IMR-90 (cell line): ENCODE results near the gene MTMR11. TPM values are rescaled to one million over a fixed set of nuclear protein-coding genes. Genes with fewer than 3 reads are reported as not detected.

Source experiments
- ATAC-seq: fragments of 200-7000 bp; cut with Tn5 transposase; 2 replicates; pipeline ENCODE4 v1.9.1; 2020; ENCODE audit warnings: low read depth, mild to moderate bottlenecking, moderate library complexity
- BruUV-seq: library from RNA; stranded (reverse); fragments of 400-500 nt; replicated peaks from 2 replicates; lab custom pipeline; 2021; lab: Mats Ljungman, UMichigan
- CTCF ChIA-PET: fragments of 300-600 bp; formaldehyde crosslinking; extraction: SDS; loops from one replicate; lab custom pipeline; 2021; ENCODE audit warnings: antibody characterized with exemption; lab: Yijun Ruan, JAX
- POLR2A ChIA-PET: fragments of 300-600 bp; sonication (Branson Sonifier 250); formaldehyde crosslinking; loops from one replicate; lab custom pipeline; 2022; ENCODE audit warnings: antibody characterized with exemption; ENCODE audit not compliant: unreplicated experiment; lab: Charles Lee
- DNase-seq: peaks from one replicate; pipeline ENCODE4 v3.0.0; 2013
- H2AFZ ChIP-seq: replicated peaks from 2 replicates; pipeline ENCODE3; 2013; ENCODE audit warnings: low read length, mild to moderate bottlenecking; ENCODE audit not compliant: poor library complexity
- H2AK5ac ChIP-seq: 2 replicates; pipeline ENCODE4 v1.6.1; 2013; ENCODE audit warnings: low read depth, low read length, inconsistent platforms
- H2AK9ac ChIP-seq: replicated peaks from 2 replicates; pipeline ENCODE3; 2013; ENCODE audit warnings: mild to moderate bottlenecking, low read depth, low read length, moderate library complexity; ENCODE audit not compliant: poor library complexity
- H2BK120ac ChIP-seq: 2 replicates; pipeline ENCODE4 v1.6.1; 2013; ENCODE audit warnings: low read depth, low read length, inconsistent platforms
- H2BK15ac ChIP-seq: 3 replicates; pipeline ENCODE4 v1.6.1; 2013; ENCODE audit warnings: low read depth, low read length, inconsistent platforms
- H2BK20ac ChIP-seq: 2 replicates; pipeline ENCODE4 v1.6.1; 2013; ENCODE audit warnings: low read depth, mild to moderate bottlenecking, inconsistent platforms, low read length, moderate library complexity
- H2BK5ac ChIP-seq: 2 replicates; pipeline ENCODE4 v1.6.1; 2013; ENCODE audit warnings: mild to moderate bottlenecking, low read depth, low read length, inconsistent platforms; ENCODE audit not compliant: poor library complexity, severe bottlenecking
- H3K14ac ChIP-seq: replicated peaks from 2 replicates; pipeline ENCODE4 v1.6.1; 2013; ENCODE audit warnings: low read depth, low read length, inconsistent platforms
- H3K18ac ChIP-seq: 2 replicates; pipeline ENCODE4 v1.6.1; 2013; ENCODE audit warnings: low read depth, low read length, control low read depth
- H3K23ac ChIP-seq: 2 replicates; pipeline ENCODE4 v1.6.1; 2013; ENCODE audit warnings: low read depth, low read length, inconsistent platforms
- H3K27ac ChIP-seq: 2 replicates; pipeline ENCODE4 v1.5.1; 2013; ENCODE audit warnings: mild to moderate bottlenecking, control low read depth, low read length; ENCODE audit not compliant: insufficient read depth
- H3K27me3 ChIP-seq: 2 replicates; pipeline ENCODE4 v1.6.1; 2013; ENCODE audit warnings: low read length; ENCODE audit not compliant: control insufficient read depth, insufficient read depth
- H3K36me3 ChIP-seq: 2 replicates; pipeline ENCODE4 v1.6.1; 2013; ENCODE audit warnings: low read length, mixed read lengths; ENCODE audit not compliant: control insufficient read depth, insufficient read depth
- H3K4ac ChIP-seq: 2 replicates; pipeline ENCODE4 v1.6.1; 2013; ENCODE audit warnings: low read depth, low read length, inconsistent platforms
- H3K4me1 ChIP-seq: 2 replicates; pipeline ENCODE4 v1.6.1; 2013; ENCODE audit warnings: low read length, mixed read lengths; ENCODE audit not compliant: control insufficient read depth, insufficient read depth
- H3K4me2 ChIP-seq: 2 replicates; pipeline ENCODE4 v1.6.1; 2013; ENCODE audit warnings: low read depth, mild to moderate bottlenecking, control low read depth, low read length, moderate library complexity
- H3K4me3 ChIP-seq: 2 replicates; pipeline ENCODE4 v1.5.1; 2013; ENCODE audit warnings: low read depth, mild to moderate bottlenecking, control low read depth, low read length, moderate library complexity; ENCODE audit not compliant: insufficient read depth
- H3K56ac ChIP-seq: 2 replicates; pipeline ENCODE4 v1.6.1; 2013; ENCODE audit warnings: low read length, inconsistent platforms; ENCODE audit not compliant: insufficient read depth; ENCODE audit errors: extremely low read depth
- H3K79me1 ChIP-seq, 2 experiments: 2 replicates each; pipeline ENCODE4 v1.6.1; 2013; ENCODE audit warnings: low read length in 2 of 2, inconsistent platforms in 1 of 2, low read depth in 1 of 2
- H3K9ac ChIP-seq: 2 replicates; pipeline ENCODE4 v1.6.1; 2013; ENCODE audit warnings: low read depth, low read length, control low read depth
- H3K9me1 ChIP-seq: 2 replicates; pipeline ENCODE4 v1.6.1; 2013; ENCODE audit warnings: low read length, inconsistent platforms; ENCODE audit not compliant: insufficient read depth
- H3K9me3 ChIP-seq: 2 replicates; pipeline ENCODE4 v1.6.1; 2013; ENCODE audit warnings: low read length; ENCODE audit not compliant: control insufficient read depth, insufficient read depth
- H4K20me1 ChIP-seq: 2 replicates; pipeline ENCODE4 v1.6.1; 2013; ENCODE audit warnings: low read length, inconsistent platforms; ENCODE audit not compliant: insufficient read depth
- H4K5ac ChIP-seq: 2 replicates; pipeline ENCODE4 v1.6.1; 2013; ENCODE audit warnings: mild to moderate bottlenecking, low read depth, low read length, control low read depth
- H4K8ac ChIP-seq, 2 experiments: 2 replicates each; pipeline ENCODE4 v1.6.1; 2013; ENCODE audit warnings: low read depth in 2 of 2, low read length in 2 of 2, control low read depth in 1 of 2, inconsistent platforms in 1 of 2
- H4K91ac ChIP-seq: 2 replicates; pipeline ENCODE4 v1.6.1; 2013; ENCODE audit warnings: low read depth, low read length, inconsistent platforms; ENCODE audit not compliant: insufficient read depth
- BHLHE40 ChIP-seq: fragments of 150-350 bp; IDR thresholded peaks from 2 replicates; pipeline ENCODE4 v1.6.1; 2016; ENCODE audit warnings: mild to moderate bottlenecking, low read depth, low read length
- MAZ ChIP-seq: IDR thresholded peaks from 2 replicates; pipeline ENCODE4 v1.6.1; 2012; ENCODE audit warnings: low read depth, mild to moderate bottlenecking, low read length, improper control_type of control experiment, moderate library complexity, borderline replicate concordance
- WGBS, 2 experiments: methylation state at CpG; one replicate each; pipeline versions ENCODE4 v1.1.5 to v1.1.7; 2013; ENCODE audit warnings: missing lambda C conversion rate in 2 of 2; ENCODE audit not compliant: insufficient read length in 1 of 2; ENCODE audit errors: extremely low coverage in 2 of 2; 5-methylcytosine and 5-hydroxymethylcytosine counted together
- dilution Hi-C: fragments of 300-500 bp; cut with HindIII; formaldehyde crosslinking; loops from one replicate; pipeline ENCODE4 v1.14.3; 2018; ENCODE audit warnings: low sequenced_read_pairs; ENCODE audit not compliant: unreplicated experiment
- in situ Hi-C: fragments of 300-500 bp; cut with MboI; formaldehyde crosslinking; loops from 3 replicates; pipeline ENCODE4 v1.14.3; 2019; ENCODE audit warnings: low sequenced_read_pairs, inconsistent platforms, mixed read lengths
- intact Hi-C: fragments of 100-400 bp; cut with micrococcal nuclease; formaldehyde crosslinking; loops from 2 replicates; pipeline ENCODE4 v1.10.0; 2022
- polyA plus RNA-seq, 3 experiments: library from polyadenylated mRNA; depleted of rRNA; stranded (reverse); fragments of >200 nt; gene quantifications; 2 replicates each; pipeline ENCODE4 v1.2.3, GENCODE V29; 2012; ENCODE audit warnings: low replicate concordance in 1 of 3
- total RNA-seq: library from RNA; depleted of rRNA; stranded (reverse); fragments of >200 nt; gene quantifications from 2 replicates; pipeline ENCODE4 v1.2.3, GENCODE V29; 2012
- TF ChIP-seq, protein P1 (sequence below): fragments of 150-350 bp; IDR thresholded peaks from 2 replicates; pipeline ENCODE4 v1.6.1; 2017; ENCODE audit warnings: mild to moderate bottlenecking, antibody characterized with exemption, low read length, low read depth

Gene MTMR11
- total and polyA plus RNA-seq, 2 of the 4 experiments (the other 2 are of a cell fraction): 2.0 to 14.6 TPM

GRCh38 chr1:149917571-149918144 lies 19.0 kb downstream of the MTMR11 start, which contains the start of gene SV2A:
SV2A (minus strand) TSS chr1:149917844; CDS start chr1:149913840, 4,004 bp downstream.
- TF ChIP-seq, protein P1, sequence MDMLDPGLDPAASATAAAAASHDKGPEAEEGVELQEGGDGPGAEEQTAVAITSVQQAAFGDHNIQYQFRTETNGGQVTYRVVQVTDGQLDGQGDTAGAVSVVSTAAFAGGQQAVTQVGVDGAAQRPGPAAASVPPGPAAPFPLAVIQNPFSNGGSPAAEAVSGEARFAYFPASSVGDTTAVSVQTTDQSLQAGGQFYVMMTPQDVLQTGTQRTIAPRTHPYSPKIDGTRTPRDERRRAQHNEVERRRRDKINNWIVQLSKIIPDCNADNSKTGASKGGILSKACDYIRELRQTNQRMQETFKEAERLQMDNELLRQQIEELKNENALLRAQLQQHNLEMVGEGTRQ: no peak
- TF ChIP-seq MAZ: peak; percentile 50; the same call in 1 of the 2 replicates
- peak; percentile 31; the same call in 1 of the 2 replicates for TF ChIP-seq BHLHE40
- peaks cover 19% of the 10 kb centered on the region for H3K9me1 ChIP-seq
- H4K91ac ChIP-seq: peak within 1 kb of the TSS; percentile 70
- intact Hi-C loops (no loop called here), in situ Hi-C loops (no loop called here), dilution Hi-C loops (no loop called here)
- CTCF ChIA-PET: interaction anchor here (0.6 kb wide), 1 partner anchor 269 kb away, joined by 4 read pairs; no protein-coding TSS in a partner anchor
- H2BK5ac ChIP-seq: peak within 1 kb of the TSS; percentile 27
- peak within 1 kb of the TSS; percentile 95 for H2AK5ac ChIP-seq
- no TSS peak for BruUV-seq
- H3K4ac ChIP-seq: peak within 1 kb of the TSS; percentile 82
- H4K8ac ChIP-seq: peak within 1 kb of the TSS; percentile 91 to 96
- DNase-seq: peak; percentile 60
- H3K27ac ChIP-seq: peak within 1 kb of the TSS; percentile 44
- peak; percentile 94 for ATAC-seq
- WGBS, 2 experiments: no CpG with 5 or more reads among the region's 24 CpGs
- peaks cover 12% of the 10 kb centered on the region for H3K4me1 ChIP-seq
- POLR2A ChIA-PET: no interaction called here
- H3K79me1 ChIP-seq: peaks cover 5 to 30% of the 10 kb centered on the region in 2 experiments; a peak in 3 of 4 replicates
- peak within 1 kb of the TSS; percentile 92 for H3K9ac ChIP-seq
- H3K23ac ChIP-seq: peak within 1 kb of the TSS; percentile 90
- H3K18ac ChIP-seq: peak within 1 kb of the TSS; percentile 63
- peak within 1 kb of the TSS; percentile 100 for H3K4me2 ChIP-seq
- H3K36me3 ChIP-seq: peaks cover 10% of the 10 kb centered on the region
- H2BK120ac ChIP-seq: peak within 1 kb of the TSS; percentile 73; the same call in 1 of the 2 replicates
- peak within 1 kb of the TSS; percentile 55; the same call in 1 of the 2 replicates for H3K56ac ChIP-seq
- peak within 1 kb of the TSS; percentile 97 for H2AK9ac ChIP-seq
- no peaks in the 10 kb centered on the region for H3K27me3 ChIP-seq
- H2BK15ac ChIP-seq: peak within 1 kb of the TSS; percentile 81; the same call in 1 of the 3 replicates
- H3K4me3 ChIP-seq: peak within 1 kb of the TSS; percentile 98
- no peaks in the 10 kb centered on the region for H3K9me3 ChIP-seq
- H4K5ac ChIP-seq: peak within 1 kb of the TSS; percentile 83
- no peaks in the 10 kb centered on the region for H4K20me1 ChIP-seq
- peak within 1 kb of the TSS; percentile 88 for H3K14ac ChIP-seq
- peak within 1 kb of the TSS; percentile 99 for H2AFZ ChIP-seq
- H2BK20ac ChIP-seq: 0 out of 2 replicates have a peak within 1 kb of the TSS, but pooled peaks have one; percentile 39
